Rectal smooth muscle tissue (tissue), 1 donor: ENCODE data around the gene AREL1.

Experiments used
- H3K27ac ChIP-seq: one replicate; pipeline ENCODE4 v1.7.0; 2013; ENCODE audit warnings: low read depth, low read length, inconsistent platforms
- H3K27me3 ChIP-seq: one replicate; pipeline ENCODE4 v1.7.0; 2013; ENCODE audit warnings: low read length; ENCODE audit not compliant: control insufficient read depth, insufficient read depth
- H3K36me3 ChIP-seq: one replicate; pipeline ENCODE4 v1.7.0; 2013; ENCODE audit warnings: low read length; ENCODE audit not compliant: control insufficient read depth, insufficient read depth
- H3K4me1 ChIP-seq: one replicate; pipeline ENCODE4 v1.7.0; 2013; ENCODE audit warnings: low read length; ENCODE audit not compliant: control insufficient read depth, insufficient read depth
- H3K4me3 ChIP-seq: one replicate; pipeline ENCODE4 v1.7.0; 2013; ENCODE audit warnings: low read length
- H3K9ac ChIP-seq: one replicate; pipeline ENCODE4 v1.7.0; 2013; ENCODE audit warnings: low read length

AREL1 gene

DNA sequence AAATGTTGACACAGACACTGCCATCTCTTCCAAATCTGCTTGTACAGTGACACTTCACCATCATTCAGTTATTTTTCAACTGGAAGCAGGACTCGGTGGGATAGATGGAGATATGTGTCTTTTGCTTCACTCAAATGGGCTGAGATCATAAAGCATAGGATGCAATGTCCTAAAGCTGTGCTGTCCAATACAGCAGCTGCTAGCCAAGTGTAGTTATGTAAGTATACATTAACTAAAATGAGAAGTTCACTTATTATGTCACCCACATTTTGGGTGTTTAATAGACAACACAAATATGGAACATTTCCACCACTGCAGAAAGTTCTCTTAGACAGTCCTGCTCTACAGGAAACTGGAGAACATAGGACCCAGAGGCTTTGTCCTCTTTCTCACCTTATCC, 43.6 kb downstream of the AREL1 start:
- Histone ChIP-seq H3K27me3 (no peaks in the 10 kb centered on the region), H3K4me1 (no peaks in the 10 kb centered on the region), H3K4me3 (no peak overlapping the region), H3K36me3 (peaks cover 23% of the 10 kb centered on the region), H3K27ac (no peak overlapping the region), H3K9ac (no peak overlapping the region)

DNA sequence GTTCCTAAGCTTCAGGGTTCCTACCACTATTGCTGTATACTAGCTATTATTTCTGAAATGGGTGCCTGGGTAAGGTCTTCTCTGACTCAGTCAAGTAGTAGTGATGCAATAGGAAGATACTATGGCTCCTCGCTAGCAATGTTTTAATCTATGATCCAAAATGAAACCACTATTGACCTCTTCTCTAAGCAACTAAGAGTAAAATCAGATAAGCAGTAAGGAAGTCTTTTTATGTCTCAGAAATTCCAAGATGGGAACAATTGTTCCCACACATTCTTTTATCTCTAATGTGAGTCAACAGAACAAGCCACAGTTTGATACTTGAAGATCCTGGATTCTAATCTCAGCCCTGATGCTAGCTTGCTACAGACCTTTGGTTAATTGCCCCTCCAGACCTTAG, 45.1 kb downstream of the AREL1 start:
- no peak overlapping the region for H3K27ac ChIP-seq
- peaks cover 30% of the 10 kb centered on the region for H3K36me3 ChIP-seq

DNA sequence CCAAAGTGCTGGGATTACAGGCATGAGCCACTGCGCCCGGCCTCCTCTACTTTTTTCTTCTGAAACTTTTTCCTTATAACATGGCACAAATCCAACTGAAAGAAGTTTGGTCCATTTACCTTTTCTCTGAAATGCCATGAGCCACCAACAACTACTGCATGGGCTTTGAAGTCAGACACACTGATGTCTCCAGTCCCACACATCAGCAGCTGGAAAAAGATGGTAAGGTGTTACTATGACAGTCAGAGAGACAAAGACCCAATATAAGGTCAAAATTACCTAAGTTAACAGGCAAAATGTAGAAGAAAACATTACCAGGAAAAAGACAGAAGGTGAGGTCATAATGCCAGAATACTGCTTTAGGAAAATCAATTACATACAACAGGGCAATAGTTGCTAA, 48.2 kb downstream of the AREL1 start:
- Histone ChIP-seq H3K27ac (no peak overlapping the region), H3K27me3 (no peaks in the 10 kb centered on the region), H3K9ac (no peak overlapping the region), H3K4me3 (no peak overlapping the region), H3K4me1 (no peaks in the 10 kb centered on the region), H3K36me3 (peaks cover 28% of the 10 kb centered on the region)

More for the DNA sequence above, 45.1 kb downstream of the AREL1 start:
- Histone ChIP-seq H3K9ac (no peak overlapping the region), H3K4me1 (no peaks in the 10 kb centered on the region), H3K4me3 (no peak overlapping the region), H3K27me3 (no peaks in the 10 kb centered on the region)

GRCh38 chr14:74663884-74664283, 49.0 kb downstream of the AREL1 start:
- Histone ChIP-seq H3K27me3 (no peaks in the 10 kb centered on the region), H3K4me1 (no peaks in the 10 kb centered on the region), H3K36me3 (peaks cover 23% of the 10 kb centered on the region), H3K4me3 (no peak overlapping the region), H3K27ac (no peak overlapping the region), H3K9ac (no peak overlapping the region)

GRCh38 chr14:74661726-74662450, 51.0 kb downstream of the AREL1 start:
- Histone ChIP-seq H3K4me3 (no peak overlapping the region), H3K27me3 (no peaks in the 10 kb centered on the region), H3K27ac (no peak overlapping the region), H3K36me3 (peaks cover 13% of the 10 kb centered on the region), H3K9ac (no peak overlapping the region), H3K4me1 (no peaks in the 10 kb centered on the region)

- Histone ChIP-seq H3K27me3 (no peaks in the 10 kb centered on the region), H3K4me1 (no peaks in the 10 kb centered on the region), H3K27ac (no peak overlapping the region), H3K36me3 (peaks cover 13% of the 10 kb centered on the region), H3K4me3 (no peak overlapping the region), H3K9ac (no peak overlapping the region)
Measured at GRCh38 chr14:74660863-74661262, 52.0 kb downstream of the AREL1 start.

GRCh38 chr14:74660167-74660566, 52.7 kb downstream of the AREL1 start:
- peaks cover 13% of the 10 kb centered on the region for H3K36me3 ChIP-seq
- no peaks in the 10 kb centered on the region for H3K27me3 ChIP-seq
- no peak overlapping the region for H3K4me3 ChIP-seq
- H3K4me1 ChIP-seq = no peaks in the 10 kb centered on the region
- H3K27ac ChIP-seq = no peak overlapping the region
- no peak overlapping the region for H3K9ac ChIP-seq

DNA sequence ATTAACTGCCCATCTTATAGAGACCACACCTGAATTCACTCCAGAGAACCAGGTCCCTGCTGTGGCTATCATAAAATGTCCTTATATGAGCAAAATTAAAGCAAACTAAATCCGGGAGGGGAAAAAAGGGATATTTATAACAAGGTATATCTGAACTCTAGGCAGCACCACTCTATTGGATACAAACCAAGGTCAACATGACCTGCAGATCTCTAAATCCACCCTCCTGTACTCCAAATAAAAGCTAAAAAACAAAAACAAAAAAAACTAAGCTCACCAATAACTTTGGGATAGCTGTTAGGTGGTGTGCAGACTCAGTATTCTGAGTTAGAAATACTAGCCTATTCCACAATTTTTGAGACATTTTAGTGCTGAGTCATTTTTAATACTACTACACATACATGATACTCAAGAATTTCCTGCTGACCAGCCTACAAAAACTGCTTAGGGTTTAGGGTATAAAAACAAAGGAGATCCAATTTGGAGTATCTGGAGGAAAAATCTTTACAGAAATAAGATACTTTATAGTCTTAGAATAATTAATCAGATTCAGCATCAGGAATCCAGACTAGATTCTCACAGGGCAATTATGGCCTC, 54.2 kb downstream of the AREL1 start:
- H3K27me3 ChIP-seq = no peaks in the 10 kb centered on the region
- H3K9ac ChIP-seq = no peak overlapping the region
- H3K27ac ChIP-seq = no peak overlapping the region
- no peak overlapping the region for H3K4me3 ChIP-seq
- H3K4me1 ChIP-seq = no peaks in the 10 kb centered on the region
- peaks cover 7% of the 10 kb centered on the region for H3K36me3 ChIP-seq

DNA sequence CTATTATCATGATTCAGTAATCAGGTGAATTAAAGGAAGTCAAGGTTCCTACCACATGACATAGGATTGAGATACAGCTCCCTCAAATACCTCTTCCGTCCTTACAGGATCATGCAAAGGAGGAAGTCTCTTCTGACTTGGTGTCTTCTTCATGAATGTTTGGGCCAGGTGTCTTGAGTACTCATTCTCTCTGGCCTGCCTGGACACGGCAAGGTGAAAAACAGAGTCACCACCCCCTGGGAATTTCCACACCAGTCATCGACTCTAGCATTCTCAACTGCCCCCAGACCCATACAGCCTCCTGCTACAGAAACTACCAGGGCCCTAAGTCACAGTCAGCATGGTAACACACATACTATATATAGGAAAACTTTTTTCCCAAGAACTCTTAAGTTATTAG, 55.9 kb downstream of the AREL1 start:
- H3K27ac ChIP-seq = no peak overlapping the region
- H3K27me3 ChIP-seq = no peaks in the 10 kb centered on the region
- no peak overlapping the region for H3K9ac ChIP-seq
- H3K4me1 ChIP-seq = no peaks in the 10 kb centered on the region
- H3K36me3 ChIP-seq = no peaks in the 10 kb centered on the region
- H3K4me3 ChIP-seq = no peak overlapping the region

DNA sequence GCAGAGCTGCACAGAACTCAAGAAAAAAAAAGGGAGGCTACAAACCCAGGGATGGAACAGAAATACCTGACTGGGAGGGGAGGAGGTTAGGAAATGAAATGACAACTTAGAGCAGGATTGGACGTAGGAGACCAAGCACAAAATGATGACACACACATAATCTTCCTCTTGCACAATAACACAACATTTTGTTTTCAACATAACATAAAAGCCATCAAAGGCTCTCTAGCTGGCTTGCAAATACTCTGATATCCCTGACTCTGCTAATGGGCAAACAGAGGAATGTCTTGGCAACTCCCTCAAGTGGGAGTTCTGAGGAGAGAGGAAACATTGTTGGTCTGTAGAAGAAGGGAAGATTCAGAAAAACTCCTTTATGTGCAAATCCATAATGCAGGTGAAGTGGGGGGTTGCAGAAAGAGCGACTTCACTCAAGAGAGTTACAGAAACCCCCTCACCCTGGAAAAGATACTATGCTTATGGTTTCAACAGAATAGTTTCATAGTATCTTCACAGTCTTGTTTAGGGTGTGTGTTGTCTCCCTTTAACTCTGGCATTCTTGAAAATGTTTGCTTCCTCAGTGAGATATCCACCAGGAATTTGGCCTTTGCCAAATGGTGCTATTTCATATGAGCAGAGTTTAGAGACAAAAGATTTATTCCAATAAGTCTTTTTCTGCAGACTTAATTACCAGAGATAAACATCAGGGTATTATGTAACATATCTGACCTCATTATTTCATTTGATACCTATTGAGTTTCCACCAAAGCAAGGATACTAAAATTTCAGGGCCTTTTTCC, 57.1 kb downstream of the AREL1 start:
- Histone ChIP-seq H3K4me3 (no peak overlapping the region), H3K27me3 (no peaks in the 10 kb centered on the region), H3K4me1 (no peaks in the 10 kb centered on the region), H3K27ac (no peak overlapping the region), H3K36me3 (no peaks in the 10 kb centered on the region), H3K9ac (no peak overlapping the region)

DNA sequence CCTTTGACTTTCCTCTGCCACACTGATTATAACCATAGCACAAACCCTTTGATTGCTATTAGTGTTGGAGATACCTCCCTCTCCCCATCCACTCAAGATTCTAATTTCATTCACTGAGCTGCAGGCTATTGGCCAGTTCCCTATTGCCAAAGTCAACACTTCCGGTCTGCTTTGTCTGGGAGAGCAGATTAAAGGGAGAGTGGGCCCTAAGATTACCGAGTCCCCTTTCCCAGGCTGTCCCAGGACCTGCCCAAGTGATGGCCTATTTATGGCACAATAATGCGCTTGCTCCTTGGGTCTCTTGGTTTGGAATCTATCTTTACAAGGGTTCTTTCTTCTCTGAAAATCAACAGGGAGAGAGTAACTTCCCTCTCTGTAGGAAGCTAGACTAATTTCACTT, 57.9 kb downstream of the AREL1 start:
- no peak overlapping the region for H3K9ac ChIP-seq
- H3K27ac ChIP-seq = no peak overlapping the region
- H3K4me3 ChIP-seq = no peak overlapping the region
- no peaks in the 10 kb centered on the region for H3K27me3 ChIP-seq
- no peaks in the 10 kb centered on the region for H3K36me3 ChIP-seq
- H3K4me1 ChIP-seq = no peaks in the 10 kb centered on the region

GRCh38 chr14:74653386-74654138, 59.3 kb downstream of the AREL1 start:
- H3K4me3 ChIP-seq = no peak overlapping the region
- no peak overlapping the region for H3K27ac ChIP-seq
- no peaks in the 10 kb centered on the region for H3K27me3 ChIP-seq
- no peaks in the 10 kb centered on the region for H3K4me1 ChIP-seq
- no peak overlapping the region for H3K9ac ChIP-seq
- H3K36me3 ChIP-seq = no peaks in the 10 kb centered on the region
